GM20431 (cell line): Measurements from ENCODE around the gene IL3.

ENCODE experiments used
- in situ Hi-C: fragments of 300-500 bp; cut with MseI, MboI; formaldehyde crosslinking; loops from one replicate; pipeline ENCODE4 v1.15.0; 2020; ENCODE audit warnings: low sequenced_read_pairs; ENCODE audit not compliant: unreplicated experiment

IL3 gene

GRCh38 chr5:132024117-132024435 lies 36.4 kb upstream of the IL3 start:
- in situ Hi-C loops = loop anchor here (25.0 kb wide), 2 partner anchors 212 to 587 kb away; no protein-coding TSS in a partner anchor

DNA sequence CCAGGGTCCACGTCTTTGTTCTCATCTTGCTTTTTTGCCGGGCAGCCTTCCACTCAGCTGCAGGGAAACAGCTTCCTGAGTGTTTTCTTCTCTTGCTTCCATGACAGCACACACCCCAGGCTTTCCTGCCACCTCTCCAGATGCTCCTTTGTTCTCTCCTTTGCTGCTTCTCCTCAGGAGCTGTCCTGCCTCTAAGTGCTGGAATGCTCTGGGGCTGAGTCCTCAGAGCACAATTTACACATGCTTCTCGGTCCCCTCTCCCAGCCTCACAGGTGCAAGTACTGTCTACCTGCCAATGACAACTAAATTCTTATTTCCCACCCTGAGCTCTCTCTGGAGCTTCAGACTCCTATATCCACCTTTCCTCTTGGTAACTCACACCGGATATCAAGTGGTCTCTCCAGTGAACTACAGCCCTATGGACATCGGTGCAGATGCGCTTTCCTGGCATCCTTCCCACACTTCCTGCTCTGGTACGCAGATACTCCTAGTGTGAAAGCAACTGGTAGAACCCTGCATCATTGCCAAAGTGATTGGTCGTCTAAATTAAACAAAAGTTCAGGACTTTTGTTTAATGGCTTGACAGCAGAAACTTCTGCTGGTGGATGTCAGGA lies 35.6 kb upstream of the IL3 start:
- in situ Hi-C loops = loop anchor here (25.0 kb wide), 2 partner anchors 213 to 588 kb away; no protein-coding TSS in a partner anchor

DNA sequence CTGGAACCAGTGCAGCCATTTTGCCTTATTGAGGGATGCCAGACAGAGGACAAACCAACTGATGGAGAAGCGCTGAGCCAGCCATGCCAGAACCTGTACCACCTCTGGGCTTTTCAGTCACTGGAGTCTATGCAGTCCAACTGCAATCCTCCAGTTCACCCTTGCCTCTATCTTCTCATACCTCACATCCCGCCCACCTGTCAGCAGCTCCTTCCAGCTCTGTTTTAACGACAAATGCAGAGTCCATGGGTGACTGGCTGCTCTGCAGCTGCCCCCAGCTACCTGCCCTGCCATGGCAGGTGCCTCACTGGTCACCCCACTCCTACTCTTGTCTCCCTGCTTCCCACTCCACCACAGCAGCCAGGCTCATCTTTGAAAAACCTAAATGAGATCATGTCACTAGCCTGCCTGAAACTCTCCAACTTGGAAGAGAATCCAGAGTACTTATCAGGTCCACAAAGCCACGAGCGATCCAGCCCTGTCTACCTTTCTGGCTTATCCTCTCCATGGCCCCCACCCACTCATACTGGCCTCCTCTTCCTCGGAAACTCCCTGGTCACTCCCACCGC lies 35.0 kb upstream of the IL3 start:
- in situ Hi-C loops = no loop called here

- in situ Hi-C loops = no loop called here
Observed at GRCh38 chr5:132026516-132027008, 33.9 kb upstream of the IL3 start.

GRCh38 chr5:132027027-132027426 lies 33.4 kb upstream of the IL3 start:
- in situ Hi-C loops = no loop called here

GRCh38 chr5:132029609-132030330 lies 30.7 kb upstream of the IL3 start:
- in situ Hi-C loops = no loop called here

GRCh38 chr5:132030610-132031009 lies 29.8 kb upstream of the IL3 start:
- in situ Hi-C loops = no loop called here

- in situ Hi-C loops = no loop called here
Observed at GRCh38 chr5:132032196-132032595, 28.3 kb upstream of the IL3 start.

DNA sequence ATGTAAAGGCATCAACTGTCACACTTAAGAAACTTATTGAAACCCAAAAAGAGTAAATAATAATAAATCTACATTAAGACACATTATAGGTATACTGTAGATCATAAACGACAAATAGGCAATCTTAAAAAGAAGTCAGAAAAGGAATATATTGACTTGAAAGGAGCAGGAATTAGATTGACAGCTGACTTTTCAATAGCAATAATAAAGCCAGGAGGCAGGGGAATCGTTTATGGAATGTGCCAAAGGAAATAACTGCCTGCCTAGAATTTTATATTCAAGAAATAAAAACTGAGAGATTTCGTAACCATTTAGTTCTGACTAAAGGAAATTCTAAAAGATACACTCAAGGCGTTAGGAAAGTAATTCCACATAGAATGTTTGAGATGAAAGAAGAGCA lies 27.3 kb upstream of the IL3 start:
- in situ Hi-C loops = no loop called here

- in situ Hi-C loops = no loop called here
Observed at GRCh38 chr5:132037353-132037752, 23.1 kb upstream of the IL3 start.

DNA sequence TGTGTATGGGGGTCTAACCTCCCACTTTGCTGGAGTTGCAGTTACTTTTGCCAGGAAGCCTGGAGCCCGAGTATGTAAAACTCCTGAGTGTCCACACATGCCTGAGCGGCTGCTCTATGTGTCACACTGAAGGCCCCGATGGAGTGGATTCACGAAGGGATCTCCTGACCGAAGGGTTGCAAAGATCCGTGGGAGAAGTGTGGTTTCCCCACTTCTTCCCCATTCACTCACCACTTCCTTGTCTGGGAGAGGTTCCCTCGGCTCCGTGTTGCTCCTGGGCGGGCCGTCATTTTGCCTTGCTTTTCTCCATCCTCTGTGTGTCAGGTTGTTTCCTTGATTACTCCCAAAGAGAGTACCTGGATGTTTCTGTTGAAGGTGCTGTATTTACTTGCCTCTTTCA lies 16.2 kb upstream of the IL3 start:
- in situ Hi-C loops = no loop called here

DNA sequence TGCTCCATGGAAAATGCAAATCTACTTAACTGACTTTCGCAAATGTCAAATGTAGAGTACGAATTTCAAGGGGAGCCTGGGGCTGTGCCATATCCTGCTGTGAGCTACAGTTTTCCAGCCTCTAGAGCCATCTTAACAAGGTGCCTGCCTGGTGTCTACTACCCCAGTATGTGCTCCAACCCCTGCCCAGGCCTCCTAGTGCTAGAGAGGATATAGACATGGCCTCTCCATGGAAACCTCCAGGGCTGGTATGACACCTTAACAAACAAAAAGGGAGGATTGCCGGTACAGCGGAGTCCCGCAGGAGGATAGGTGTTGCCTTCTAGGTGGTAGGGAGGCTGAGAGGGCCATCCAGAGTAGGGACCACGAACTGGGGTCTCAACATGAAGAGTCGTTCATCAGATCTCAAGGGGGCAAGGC lies 13.6 kb upstream of the IL3 start:
- in situ Hi-C loops = no loop called here

GRCh38 chr5:132049093-132049492 lies 11.4 kb upstream of the IL3 start:
- in situ Hi-C loops = no loop called here

DNA sequence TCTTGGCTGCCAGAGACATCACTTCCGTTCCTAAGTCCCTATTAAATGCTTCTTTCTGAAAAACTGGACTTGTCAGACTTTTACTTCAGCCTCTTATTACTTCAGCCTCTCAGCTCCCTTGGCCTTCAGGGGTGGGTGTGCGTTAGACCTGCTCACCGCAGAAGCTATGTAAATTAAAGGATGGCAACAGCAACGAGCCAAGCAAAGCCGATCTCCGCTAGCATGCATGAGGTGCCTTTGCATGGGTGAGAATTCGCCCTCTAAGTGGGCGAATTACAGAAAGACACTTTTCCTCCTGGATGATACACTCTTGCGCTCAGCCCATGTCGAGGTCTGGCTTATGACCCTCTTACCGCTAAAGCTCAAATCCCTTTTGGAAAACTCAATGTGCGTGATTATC lies 10.9 kb upstream of the IL3 start:
- in situ Hi-C loops = no loop called here

GRCh38 chr5:132050136-132050535 lies 10.3 kb upstream of the IL3 start:
- in situ Hi-C loops = no loop called here

- in situ Hi-C loops = no loop called here
Observed at GRCh38 chr5:132050661-132051552, 9.5 kb upstream of the IL3 start.

DNA sequence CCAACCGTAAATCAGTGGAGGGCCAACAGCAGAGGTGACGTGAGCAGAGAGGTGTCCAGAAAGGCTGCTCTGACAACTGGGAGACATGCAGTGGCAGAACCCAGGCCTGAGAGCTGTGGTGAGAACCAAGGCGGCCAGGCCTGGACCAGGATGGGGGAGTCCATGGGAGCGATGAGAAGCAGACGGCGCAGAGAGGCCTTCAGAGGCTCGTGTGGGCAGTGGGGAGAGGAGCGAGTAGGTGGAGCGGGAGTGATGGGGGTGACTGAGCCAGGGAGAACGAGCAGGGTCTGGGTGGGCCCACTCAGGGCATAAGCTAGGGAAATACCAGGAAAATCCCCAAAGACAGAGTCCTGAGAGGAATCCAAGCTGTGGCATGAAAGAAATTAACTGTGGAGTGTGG lies 7.9 kb upstream of the IL3 start:
- in situ Hi-C loops = no loop called here

GRCh38 chr5:132053483-132053882 lies 7.0 kb upstream of the IL3 start:
- in situ Hi-C loops = no loop called here

DNA sequence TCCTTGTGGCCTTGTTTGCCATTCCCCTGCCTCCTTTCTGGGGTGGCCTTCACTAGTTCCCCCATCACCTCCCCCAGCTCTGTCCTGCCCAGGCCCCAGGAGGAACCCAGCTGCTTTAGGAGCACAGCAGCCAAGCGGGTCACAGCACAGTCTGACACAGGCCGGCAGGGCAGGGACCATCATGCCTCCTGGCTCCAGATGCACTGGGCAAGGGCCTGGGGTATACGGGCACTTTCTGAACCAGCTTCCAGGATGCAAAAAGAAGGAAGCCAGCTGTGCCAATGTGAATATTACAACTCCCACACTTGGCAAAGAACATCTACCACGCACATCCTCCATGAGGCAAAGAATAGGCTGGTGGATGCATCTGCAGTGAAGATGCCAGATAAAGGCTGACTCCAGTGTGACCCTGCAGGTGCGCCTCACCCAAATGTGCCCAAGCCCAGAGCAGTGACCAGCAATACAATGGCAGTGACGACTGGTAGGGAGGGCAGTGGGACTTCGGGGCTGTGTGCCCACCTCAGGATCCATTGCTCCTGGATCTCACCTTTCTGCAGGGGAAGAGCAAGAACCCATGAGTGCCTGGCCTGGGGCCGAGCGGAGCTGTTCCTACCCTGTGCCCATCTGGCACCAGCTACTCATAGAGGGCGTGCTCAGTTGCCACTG lies 6.3 kb upstream of the IL3 start:
- in situ Hi-C loops = no loop called here
